ENCODE data around the gene TRA2B. TPM values are rescaled to one million over a fixed set of nuclear protein-coding genes. Genes with fewer than 3 reads are reported as not detected.
"Not testable (repeated sequence)": the region's sequence is repeated elsewhere in the genome, so short reads cannot be mapped to it uniquely, and the experiment has no call there.

The TRA2B gene
- total and polyA plus RNA-seq, 2 of the 8 experiments (the other 6 are each of a cell fraction or from before 2014, with no cell fraction given): 206 to 274 TPM

GRCh38 chr3:185910322-185911075, 27.3 kb downstream of the TRA2B start:
- not testable (repeated sequence) for H3K23me2 ChIP-seq (ENCODE audit: low read depth, low read length); H3K79me1 ChIP-seq (ENCODE audit: low read depth, low read length); H4K8ac ChIP-seq (ENCODE audit: extremely low read depth, insufficient read depth, low read length); H2BK120ac ChIP-seq (replicated peaks; ENCODE audit: low read depth, low read length); H2BK5ac ChIP-seq (ENCODE audit: low read depth, low read length); H3K27me3 ChIP-seq (replicated peaks in 1 of 4; ENCODE audit: control insufficient read depth in 3 of 4, extremely low read depth in 1 of 4, insufficient read depth in 3 of 4, low read length in 3 of 4); H2AFZ ChIP-seq (ENCODE audit: low read length); H3K14ac ChIP-seq (ENCODE audit: insufficient read length); H3K4me3 ChIP-seq (ENCODE audit: extremely low read depth in 1 of 4, insufficient read depth in 2 of 4, low read depth in 3 of 4, low read length in 4 of 4); H2BK15ac ChIP-seq (ENCODE audit: low read length); H4K91ac ChIP-seq (replicated peaks; ENCODE audit: insufficient read length, low read length); H3K27ac ChIP-seq (ENCODE audit: low read depth, low read length); H3K9ac ChIP-seq (replicated peaks in 1 of 4; ENCODE audit: extremely low read depth in 1 of 4, low read depth in 3 of 4, low read length in 3 of 4); H3K4me1 ChIP-seq (replicated peaks in 1 of 4; ENCODE audit: control insufficient read depth in 3 of 4, insufficient read depth in 4 of 4, low read length in 3 of 4); H4K20me1 ChIP-seq (replicated peaks in 1 of 2; ENCODE audit: control insufficient read depth in 1 of 2, insufficient read depth in 2 of 2, low read length in 2 of 2); H3K4ac ChIP-seq (replicated peaks; ENCODE audit: insufficient read length, low read depth, low read length); H4K5ac ChIP-seq (ENCODE audit: insufficient read length, low read depth, low read length); H2BK20ac ChIP-seq (ENCODE audit: low read length); H2AK5ac ChIP-seq (ENCODE audit: low read depth, low read length); FAIRE-seq; H2BK12ac ChIP-seq (ENCODE audit: low read depth, low read length); H3K9me3 ChIP-seq (ENCODE audit: insufficient read depth in 2 of 2, low read depth in 1 of 2, low read length in 1 of 2); DNase-seq (ENCODE audit: low read depth in 1 of 2, low spot score in 2 of 2); H3K23ac ChIP-seq (ENCODE audit: insufficient read length); H3K18ac ChIP-seq (ENCODE audit: extremely low read depth, low read length); H3K79me2 ChIP-seq (ENCODE audit: control insufficient read depth in 1 of 2, insufficient read depth in 2 of 2, low read length in 2 of 2); H3K56ac ChIP-seq (replicated peaks; ENCODE audit: insufficient read length, low read depth, low read length); H3K4me2 ChIP-seq (ENCODE audit: insufficient read depth in 1 of 2, low read depth in 2 of 2, low read length in 2 of 2)
- 90% methylated on average over 5 of the region's 5 CpGs; no CpG with 5 or more reads in 1 of the 2 experiments for WGBS, 2 experiments (ENCODE audit: extremely low coverage in 1 of 2, insufficient coverage in 1 of 2, insufficient read length in 1 of 2, insufficient replicate concordance in 2 of 2, low coverage in 1 of 2, low lambda C conversion rate in 2 of 2, missing lambda C conversion rate in 1 of 2)
- H3K36me3 ChIP-seq (ENCODE audit: control insufficient read depth in 2 of 4, insufficient read depth in 4 of 4, low read length in 3 of 4): peaks cover 8 to 23% (median 11%) of the 10 kb centered on the region in 4 experiments
- ChIA-PET CTCF (ENCODE audit: partially characterized antibody) (interaction anchor here (0.6 to 1.5 kb wide), 5 partner anchors 30 to 250 kb away, joined by 3 read pairs; no protein-coding TSS in a partner anchor), POLR2A (ENCODE audit: partially characterized antibody) (interaction anchor here (0.6 to 8.4 kb wide), 6 partner anchors 10 to 87 kb away, joined by 3 to 176 read pairs (median 36); partner anchors contain the start of genes IGF2BP2 and TRA2B)

All from H1 (cell line).